Progenitor cell of endocrine pancreas (in vitro differentiated cells): ENCODE results near the gene PALM2AKAP2. TPM values are rescaled to one million over a fixed set of nuclear protein-coding genes. Genes with fewer than 3 reads are reported as not detected.
A peak's percentile ranks its signal among the peaks of the same experiment; 100 is the strongest.

Experiments
- DNase-seq: peaks from one replicate; pipeline ENCODE4 v3.0.0; 2021; ENCODE audit warnings: low spot score; ENCODE audit not compliant: unreplicated experiment
- H3K27ac Mint-ChIP-seq: 2 replicates; pipeline ENCODE4 v1.8.0; 2021; ENCODE audit warnings: mild to moderate bottlenecking, moderate library complexity, mixed read lengths
- H3K27me3 Mint-ChIP-seq: 2 replicates; pipeline ENCODE4 v1.8.0; 2021; ENCODE audit warnings: mixed read lengths
- H3K36me3 Mint-ChIP-seq: 2 replicates; pipeline ENCODE4 v1.8.0; 2022; ENCODE audit warnings: mixed read lengths; ENCODE audit not compliant: insufficient read depth
- H3K4me1 Mint-ChIP-seq: 2 replicates; pipeline ENCODE4 v1.8.0; 2021; ENCODE audit warnings: low read depth, mixed read lengths
- H3K4me3 Mint-ChIP-seq: 2 replicates; pipeline ENCODE4 v1.8.0; 2021; ENCODE audit warnings: low read depth, mild to moderate bottlenecking, moderate library complexity, mixed read lengths
- H3K9me3 Mint-ChIP-seq: 2 replicates; pipeline ENCODE4 v1.8.0; 2021; ENCODE audit warnings: low read depth, mixed read lengths
- total RNA-seq: library from RNA; stranded (reverse); gene quantifications from 2 replicates; pipeline ENCODE4 v1.2.1, GENCODE V29; 2021
- TF ChIP-seq, protein P1 (sequence below): fragments of 200-600 bp; sonication (generic); IDR thresholded peaks from one replicate; pipeline ENCODE4 v1.5.0; 2021; ENCODE audit warnings: antibody characterized with exemption, mild to moderate bottlenecking; ENCODE audit not compliant: unreplicated experiment

Gene PALM2AKAP2
- total RNA-seq, 1 donor from 2014 or later, result 0.74 TPM

DNA sequence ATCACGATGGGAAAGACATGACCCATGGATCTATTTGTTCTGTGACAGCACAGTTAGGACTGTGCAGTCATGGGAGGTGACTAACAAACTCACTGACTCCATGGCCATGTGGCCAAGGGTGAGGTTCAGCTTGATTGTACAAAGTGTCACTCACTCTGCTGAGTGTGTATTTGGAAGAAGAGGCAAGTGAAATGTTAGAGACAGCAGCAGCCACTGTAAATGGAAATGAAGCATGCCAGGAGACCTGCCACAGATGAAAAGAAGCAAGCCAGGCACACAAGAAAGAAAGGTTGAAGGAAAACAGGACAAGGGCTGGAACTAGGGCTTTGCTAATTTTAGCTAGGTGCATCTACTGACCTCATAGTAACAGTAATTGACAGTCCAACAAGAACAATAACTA lies 42.7 kb upstream of the PALM2AKAP2 start:
- Mint-ChIP-seq H3K9me3 (no peaks in the 10 kb centered on the region), H3K27me3 (peaks cover 6% of the 10 kb centered on the region), H3K36me3 (no peaks in the 10 kb centered on the region), H3K27ac (no peak overlapping the region), H3K4me3 (no peak overlapping the region), H3K4me1 (no peaks in the 10 kb centered on the region)
- DNase-seq, result no peak
- TF ChIP-seq, protein P1, sequence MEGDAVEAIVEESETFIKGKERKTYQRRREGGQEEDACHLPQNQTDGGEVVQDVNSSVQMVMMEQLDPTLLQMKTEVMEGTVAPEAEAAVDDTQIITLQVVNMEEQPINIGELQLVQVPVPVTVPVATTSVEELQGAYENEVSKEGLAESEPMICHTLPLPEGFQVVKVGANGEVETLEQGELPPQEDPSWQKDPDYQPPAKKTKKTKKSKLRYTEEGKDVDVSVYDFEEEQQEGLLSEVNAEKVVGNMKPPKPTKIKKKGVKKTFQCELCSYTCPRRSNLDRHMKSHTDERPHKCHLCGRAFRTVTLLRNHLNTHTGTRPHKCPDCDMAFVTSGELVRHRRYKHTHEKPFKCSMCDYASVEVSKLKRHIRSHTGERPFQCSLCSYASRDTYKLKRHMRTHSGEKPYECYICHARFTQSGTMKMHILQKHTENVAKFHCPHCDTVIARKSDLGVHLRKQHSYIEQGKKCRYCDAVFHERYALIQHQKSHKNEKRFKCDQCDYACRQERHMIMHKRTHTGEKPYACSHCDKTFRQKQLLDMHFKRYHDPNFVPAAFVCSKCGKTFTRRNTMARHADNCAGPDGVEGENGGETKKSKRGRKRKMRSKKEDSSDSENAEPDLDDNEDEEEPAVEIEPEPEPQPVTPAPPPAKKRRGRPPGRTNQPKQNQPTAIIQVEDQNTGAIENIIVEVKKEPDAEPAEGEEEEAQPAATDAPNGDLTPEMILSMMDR, result no peak

GRCh38 chr9:109739760-109740159 lies 40.2 kb upstream of the PALM2AKAP2 start:
- no peaks in the 10 kb centered on the region for H3K9me3 Mint-ChIP-seq
- no peak overlapping the region for H3K27ac Mint-ChIP-seq
- H3K27me3 Mint-ChIP-seq, result peaks cover 15% of the 10 kb centered on the region
- no peak overlapping the region for H3K4me3 Mint-ChIP-seq
- TF ChIP-seq, protein P1, result no peak
- no peaks in the 10 kb centered on the region for H3K36me3 Mint-ChIP-seq
- no peaks in the 10 kb centered on the region for H3K4me1 Mint-ChIP-seq
- DNase-seq, result no peak

- Mint-ChIP-seq H3K4me3 (no peak overlapping the region), H3K27ac (no peak overlapping the region), H3K27me3 (peaks cover 14% of the 10 kb centered on the region)
These were observed 37.1 kb upstream of the PALM2AKAP2 start for GRCh38 chr9:109742776-109743348.

GRCh38 chr9:109743696-109744095 lies 36.3 kb upstream of the PALM2AKAP2 start:
- TF ChIP-seq, protein P1, result no peak
- peaks cover 14% of the 10 kb centered on the region for H3K27me3 Mint-ChIP-seq
- H3K27ac Mint-ChIP-seq, result no peak overlapping the region
- H3K36me3 Mint-ChIP-seq, result no peaks in the 10 kb centered on the region
- no peak for DNase-seq
- H3K9me3 Mint-ChIP-seq, result no peaks in the 10 kb centered on the region
- peaks cover 8% of the 10 kb centered on the region for H3K4me1 Mint-ChIP-seq
- no peak overlapping the region for H3K4me3 Mint-ChIP-seq

More at GRCh38 chr9:109742776-109743348, 37.1 kb upstream of the PALM2AKAP2 start:
- TF ChIP-seq, protein P1, result no peak
- no peaks in the 10 kb centered on the region for H3K36me3 Mint-ChIP-seq
- DNase-seq, result no peak
- H3K9me3 Mint-ChIP-seq, result no peaks in the 10 kb centered on the region
- H3K4me1 Mint-ChIP-seq, result peaks cover 8% of the 10 kb centered on the region

GRCh38 chr9:109745335-109746283 lies 34.4 kb upstream of the PALM2AKAP2 start:
- Mint-ChIP-seq H3K27me3 (peaks cover 14% of the 10 kb centered on the region), H3K36me3 (no peaks in the 10 kb centered on the region), H3K27ac (peak overlapping the region; percentile 79), H3K4me1 (peaks cover 11% of the 10 kb centered on the region), H3K4me3 (no peak overlapping the region), H3K9me3 (no peaks in the 10 kb centered on the region)
- TF ChIP-seq, protein P1, result no peak
- no peak for DNase-seq
